Activated CD8-positive, alpha-beta T cell treated with anti-CD3 and anti-CD28 coated beads for 36 hours (primary cell): Measurements from ENCODE around the gene SMC5. TPM values are rescaled to one million over a fixed set of nuclear protein-coding genes. Genes with fewer than 3 reads are reported as not detected.

Source experiments
- ATAC-seq: fragments of 200-7000 bp; cut with Tn5 transposase; one replicate; pipeline ENCODE4 v1.10.0; 2021; ENCODE audit warnings: mild to moderate bottlenecking, moderate library complexity
- CTCF ChIA-PET: fragments of 350-600 bp; sonication (Branson Sonifier 250); formaldehyde crosslinking; loops from one replicate; lab custom pipeline; 2021; ENCODE audit warnings: antibody characterized with exemption; lab: Charles Lee
- POLR2A ChIA-PET: fragments of 350-600 bp; sonication (Branson Sonifier 250); formaldehyde crosslinking; loops from one replicate; lab custom pipeline; 2021; ENCODE audit warnings: antibody characterized with exemption; lab: Charles Lee
- DNase-seq: peaks from one replicate; pipeline ENCODE4 v3.0.0-alpha.2; 2020
- H3K27ac Mint-ChIP-seq: one replicate; pipeline ENCODE4 v1.8.0; 2021; ENCODE audit warnings: mild to moderate bottlenecking, mixed read lengths
- H3K27me3 Mint-ChIP-seq: one replicate; pipeline ENCODE4 v1.8.0; 2021; ENCODE audit warnings: mixed read lengths
- H3K36me3 Mint-ChIP-seq: one replicate; pipeline ENCODE4 v1.8.0; 2021; ENCODE audit warnings: low read depth, mixed read lengths
- H3K4me1 Mint-ChIP-seq: one replicate; pipeline ENCODE4 v1.8.0; 2021; ENCODE audit warnings: low read depth, mixed read lengths
- H3K4me3 Mint-ChIP-seq: one replicate; pipeline ENCODE4 v1.8.0; 2021; ENCODE audit warnings: mild to moderate bottlenecking, moderate library complexity, mixed read lengths
- H3K9me3 Mint-ChIP-seq: one replicate; pipeline ENCODE4 v1.8.0; 2021; ENCODE audit warnings: mixed read lengths
- CTCF ChIP-seq: fragments of 200-600 bp; IDR thresholded peaks from one replicate; pipeline ENCODE4 v1.8.0; 2022; ENCODE audit warnings: antibody characterized with exemption, mild to moderate bottlenecking
- intact Hi-C: fragments of 100-400 bp; cut with micrococcal nuclease; formaldehyde crosslinking; loops from one replicate; pipeline ENCODE4 v1.10.0; 2022
- total RNA-seq, 2 experiments: library from RNA; stranded (reverse); gene quantifications; one replicate each; pipeline ENCODE4 v1.2.3, GENCODE V29; 2021

SMC5 gene
- total RNA-seq, 2 experiments from 2014 or later, result 30.9 to 32.0 TPM

- intact Hi-C loops, result no loop called here
- ChIA-PET POLR2A (interaction anchor here (0.6 kb wide), 1 partner anchor 149 kb away, joined by 3 read pairs; no protein-coding TSS in a partner anchor), CTCF (no interaction called here)
- H3K27me3 Mint-ChIP-seq, result no peaks in the 10 kb centered on the region
- no peak overlapping the region for H3K27ac Mint-ChIP-seq
- DNase-seq, result no peak
- H3K36me3 Mint-ChIP-seq, result peaks cover 25% of the 10 kb centered on the region
- ATAC-seq, result no peak
- no peak for TF ChIP-seq CTCF
- peaks cover 17% of the 10 kb centered on the region for H3K4me1 Mint-ChIP-seq
- no peak overlapping the region for H3K4me3 Mint-ChIP-seq
- H3K9me3 Mint-ChIP-seq, result no peaks in the 10 kb centered on the region
Observed at GRCh38 chr9:70382046-70382708, 123.4 kb downstream of the SMC5 start.

- Mint-ChIP-seq H3K27me3 (no peaks in the 10 kb centered on the region), H3K36me3 (peaks cover 31% of the 10 kb centered on the region), H3K27ac (no peak overlapping the region), H3K9me3 (no peaks in the 10 kb centered on the region), H3K4me3 (no peak overlapping the region), H3K4me1 (peaks cover 24% of the 10 kb centered on the region)
- ATAC-seq, result no peak
- ChIA-PET CTCF (no interaction called here), POLR2A (interaction anchor here (0.8 kb wide), 1 partner anchor 304 kb away, joined by 3 read pairs; no protein-coding TSS in a partner anchor)
- DNase-seq, result no peak
- intact Hi-C loops, result no loop called here
- TF ChIP-seq CTCF, result no peak
Observed at GRCh38 chr9:70382709-70383605, 124.2 kb downstream of the SMC5 start.

- intact Hi-C loops, result no loop called here
- H3K9me3 Mint-ChIP-seq, result no peaks in the 10 kb centered on the region
- no peak overlapping the region for H3K27ac Mint-ChIP-seq
Observed at GRCh38 chr9:70385426-70385825, 126.6 kb downstream of the SMC5 start.

GRCh38 chr9:70387663-70388062 is 128.9 kb downstream of the SMC5 start:
- H3K9me3 Mint-ChIP-seq, result no peaks in the 10 kb centered on the region
- no peak overlapping the region for H3K27ac Mint-ChIP-seq
- ChIA-PET CTCF (no interaction called here), POLR2A (interaction anchor here (0.7 kb wide), 1 partner anchor 770 kb away, joined by 3 read pairs; no protein-coding TSS in a partner anchor)
- no peaks in the 10 kb centered on the region for H3K27me3 Mint-ChIP-seq
- no peak overlapping the region for H3K4me3 Mint-ChIP-seq
- ATAC-seq (no peak), DNase-seq (no peak)
- peaks cover 65% of the 10 kb centered on the region for H3K4me1 Mint-ChIP-seq
- TF ChIP-seq CTCF, result no peak
- H3K36me3 Mint-ChIP-seq, result peaks cover 33% of the 10 kb centered on the region
- intact Hi-C loops, result no loop called here

More at GRCh38 chr9:70385426-70385825, 126.6 kb downstream of the SMC5 start:
- H3K4me3 Mint-ChIP-seq, result no peak overlapping the region
- H3K4me1 Mint-ChIP-seq, result peaks cover 43% of the 10 kb centered on the region
- H3K36me3 Mint-ChIP-seq, result peaks cover 37% of the 10 kb centered on the region
- DNase-seq, result no peak
- no peaks in the 10 kb centered on the region for H3K27me3 Mint-ChIP-seq
- ATAC-seq, result no peak
- TF ChIP-seq CTCF, result no peak
- ChIA-PET CTCF (no interaction called here), POLR2A (no interaction called here)
